ENCODE data around the gene TOMM7.
A peak's percentile ranks its signal among the peaks of the same experiment; 100 is the strongest.
"Not testable (repeated sequence)": the region's sequence is repeated elsewhere in the genome, so short reads cannot be mapped to it uniquely, and the experiment has no call there.

TOMM7 gene

GRCh38 chr7:22853138-22853537, 30.5 kb upstream of the TOMM7 start:
- DNase-seq: no peak

DNA sequence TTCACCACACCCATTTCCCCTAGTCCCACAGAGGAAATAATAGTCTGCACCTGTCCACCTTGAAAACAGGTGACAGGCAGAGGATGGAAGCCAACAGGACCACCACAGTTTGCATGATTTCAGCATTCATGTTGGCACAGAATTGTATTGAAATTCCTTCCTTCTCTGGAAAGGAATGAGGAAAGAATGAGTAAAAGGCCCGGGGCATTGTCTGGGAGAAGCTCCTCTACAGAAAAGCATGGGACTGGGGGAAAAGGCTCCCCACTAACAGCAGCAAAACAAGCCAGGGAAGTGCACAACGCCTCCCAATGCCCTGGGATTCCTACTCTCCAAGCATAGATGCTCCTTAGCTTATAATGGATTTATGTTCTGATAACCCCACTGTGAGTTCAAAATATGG, 28.5 kb upstream of the TOMM7 start:
- DNase-seq: no peak

DNA sequence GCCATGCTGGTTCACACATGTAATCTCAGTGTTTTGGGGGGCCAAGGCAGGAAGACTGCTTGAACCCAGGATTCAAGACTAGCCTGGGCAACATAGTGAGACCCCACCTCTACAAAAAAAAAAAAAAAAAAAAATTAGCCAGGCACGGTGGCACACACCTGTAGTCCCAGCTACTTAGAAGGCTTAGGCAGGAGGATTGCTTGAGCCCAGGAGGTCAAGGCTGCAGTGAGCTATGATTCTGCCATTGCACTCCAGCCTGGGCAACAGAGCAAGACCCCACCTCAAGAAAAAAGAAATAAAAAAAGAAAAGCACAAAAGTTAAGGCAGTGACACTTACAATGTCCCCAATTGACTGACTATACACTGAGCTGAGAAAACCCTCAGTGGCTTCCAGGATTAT, 27.7 kb upstream of the TOMM7 start:
- DNase-seq: not testable (repeated sequence)

- no peak for DNase-seq
Measured at GRCh38 chr7:22849662-22850061, 27.0 kb upstream of the TOMM7 start.

- peak; percentile 94 for DNase-seq
Measured at GRCh38 chr7:22849172-22849571, 26.5 kb upstream of the TOMM7 start.

GRCh38 chr7:22846961-22847360, 24.3 kb upstream of the TOMM7 start:
- no peak for DNase-seq

GRCh38 chr7:22845221-22845834, 22.7 kb upstream of the TOMM7 start:
- DNase-seq: no peak

- no peak for DNase-seq
Measured at GRCh38 chr7:22843681-22844309, 21.1 kb upstream of the TOMM7 start.

- no peak for DNase-seq
Measured at GRCh38 chr7:22842973-22843372, 20.3 kb upstream of the TOMM7 start.

DNA sequence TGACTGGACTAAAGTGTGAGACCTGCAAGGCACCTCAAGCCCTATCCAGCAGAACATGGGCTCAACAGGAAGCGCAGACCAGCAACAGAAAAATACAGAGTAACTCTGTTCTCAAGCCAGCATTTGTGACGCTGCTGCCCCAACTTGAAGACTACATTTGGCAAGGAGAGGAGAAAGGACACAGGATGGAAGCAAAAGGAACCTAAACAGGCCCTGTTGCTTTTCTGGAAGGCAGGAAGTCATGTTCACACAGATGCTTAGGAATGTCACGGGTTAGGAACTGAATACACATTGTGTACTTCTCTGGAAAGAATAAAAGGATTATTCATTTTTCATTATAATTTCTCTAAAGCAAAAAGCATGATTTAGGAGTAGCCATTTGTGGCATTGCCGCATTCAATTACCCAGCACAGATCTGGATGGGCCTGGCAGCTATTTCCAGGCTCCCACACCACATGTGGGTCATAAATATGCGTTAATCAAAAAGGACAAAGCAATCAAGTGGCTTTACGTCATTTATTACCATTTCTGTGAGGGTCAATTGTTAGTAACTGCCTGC, 19.8 kb upstream of the TOMM7 start:
- DNase-seq: no peak

- peak; percentile 15 for DNase-seq
Measured at GRCh38 chr7:22841954-22842353, 19.3 kb upstream of the TOMM7 start.

DNA sequence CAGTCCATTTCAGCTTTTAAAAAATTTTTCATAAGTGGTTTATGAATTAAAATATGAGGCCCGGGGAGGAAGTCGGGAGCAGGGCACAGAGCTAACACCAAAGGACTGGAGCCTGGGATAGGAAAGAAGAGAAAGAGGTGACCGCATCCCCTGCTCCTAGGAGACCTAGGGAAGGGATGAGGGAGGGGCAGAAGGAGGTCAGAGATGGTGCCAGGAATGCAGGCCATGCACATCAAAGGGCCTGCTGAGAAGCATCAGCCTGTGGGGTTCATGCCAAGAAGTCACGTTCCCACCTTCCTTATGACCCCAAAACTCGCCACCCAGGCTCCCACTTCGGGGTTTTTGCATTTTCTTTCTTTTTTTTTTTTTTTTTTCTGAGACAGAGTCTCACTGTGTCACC, 14.7 kb upstream of the TOMM7 start:
- DNase-seq: no peak

DNA sequence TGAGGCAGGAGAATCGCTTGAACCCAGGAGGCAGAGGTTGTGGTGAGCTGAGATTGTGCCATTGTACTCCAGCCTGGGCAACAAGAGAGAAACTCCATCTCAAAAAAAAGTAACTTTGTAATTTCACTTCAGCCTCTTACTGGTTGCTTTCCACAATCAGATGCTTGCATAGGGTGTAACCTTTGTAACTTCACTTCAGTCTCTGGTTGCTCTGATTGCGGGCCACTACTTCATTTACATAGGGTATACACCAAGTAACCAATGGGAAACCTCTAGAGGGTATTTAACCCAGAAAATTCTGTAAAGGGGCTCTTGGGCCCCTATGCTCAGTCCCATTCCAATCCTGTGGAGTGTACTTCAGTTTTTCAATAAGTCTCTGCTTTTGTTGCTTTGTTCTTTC, 13.9 kb upstream of the TOMM7 start:
- not testable (repeated sequence) for DNase-seq

GRCh38 chr7:22833957-22834356, 11.3 kb upstream of the TOMM7 start:
- no peak for DNase-seq

DNA sequence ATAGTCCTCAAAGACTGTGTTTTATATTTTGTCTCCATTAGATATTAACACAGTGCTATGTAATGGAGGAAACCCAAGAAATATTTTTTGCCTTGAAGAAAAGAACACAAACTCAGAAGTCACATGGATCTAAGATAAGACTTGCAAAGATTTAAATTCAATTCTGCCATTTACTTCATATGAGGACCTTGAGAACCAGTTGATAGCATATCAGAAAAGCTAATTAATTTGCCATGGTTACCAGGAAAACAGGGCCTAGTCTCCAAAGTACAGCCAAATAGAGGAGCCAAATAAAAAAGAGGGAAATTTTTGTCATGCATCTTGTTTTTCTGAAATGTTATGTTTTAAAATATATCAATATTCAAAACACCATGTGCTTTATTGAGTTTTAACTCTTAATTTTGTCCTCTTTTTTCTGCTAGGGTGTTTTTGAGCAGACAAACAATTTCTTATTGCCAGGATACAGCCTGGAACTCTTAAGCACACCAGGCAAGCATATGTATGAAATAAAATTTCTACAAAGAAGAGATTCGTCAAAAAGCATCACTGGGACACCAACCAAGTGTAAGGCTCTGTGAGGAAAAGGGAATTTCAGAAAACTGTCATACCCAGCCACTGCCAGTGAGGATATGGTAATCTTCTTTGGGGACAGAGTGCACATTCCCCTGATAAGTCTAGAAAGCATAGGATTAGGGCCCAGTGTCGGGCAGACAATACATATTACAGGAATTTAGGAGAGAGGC, 10.6 kb upstream of the TOMM7 start:
- no peak for DNase-seq

GRCh38 chr7:22832401-22832800, 9.8 kb upstream of the TOMM7 start:
- DNase-seq: no peak

GRCh38 chr7:22831602-22832305, 9.1 kb upstream of the TOMM7 start:
- no peak for DNase-seq

DNA sequence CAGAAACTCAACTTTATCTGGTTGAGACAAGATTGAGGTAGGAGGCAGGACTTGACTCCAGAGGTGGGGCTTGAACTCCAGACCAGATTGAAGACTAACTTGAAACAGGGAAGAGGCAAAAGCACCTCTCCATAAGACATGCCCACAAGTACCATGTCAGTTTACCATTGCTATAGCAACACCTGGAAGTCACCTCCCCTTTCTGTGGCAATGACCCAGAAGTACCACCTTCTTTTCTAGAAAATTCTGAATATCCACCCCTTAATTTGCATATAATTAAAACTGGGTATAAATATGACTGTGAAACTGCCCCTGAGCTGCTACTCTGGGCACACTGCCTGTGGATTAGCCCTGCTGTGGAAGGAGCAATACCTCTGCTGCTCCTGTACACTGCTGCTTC, 4.9 kb upstream of the TOMM7 start:
- no peak for DNase-seq

DNA sequence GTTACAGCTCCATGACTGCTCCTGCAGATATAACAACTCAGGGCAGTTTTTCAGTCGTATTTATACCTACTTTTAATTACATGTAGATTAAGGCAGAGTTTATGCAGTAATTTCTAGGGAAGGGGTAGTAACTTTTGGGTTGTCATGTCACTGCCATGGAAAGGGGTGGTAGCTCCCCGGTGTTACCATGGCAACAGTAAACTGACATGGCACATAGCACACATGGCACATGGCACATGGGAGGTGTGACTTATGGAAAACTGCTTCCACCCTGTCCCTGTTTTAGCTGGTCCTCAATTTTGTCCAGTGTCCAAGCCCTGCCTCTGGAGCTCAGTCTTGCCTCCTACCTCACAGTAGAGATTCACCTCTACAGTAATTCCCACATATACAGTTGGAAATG, 3.9 kb upstream of the TOMM7 start:
- DNase-seq: no peak

- DNase-seq: no peak
Measured at GRCh38 chr7:22824760-22825159, 2.1 kb upstream of the TOMM7 start.

GRCh38 chr7:22823142-22823497, 471 bp upstream of the TOMM7 start:
- no peak for DNase-seq

DNA sequence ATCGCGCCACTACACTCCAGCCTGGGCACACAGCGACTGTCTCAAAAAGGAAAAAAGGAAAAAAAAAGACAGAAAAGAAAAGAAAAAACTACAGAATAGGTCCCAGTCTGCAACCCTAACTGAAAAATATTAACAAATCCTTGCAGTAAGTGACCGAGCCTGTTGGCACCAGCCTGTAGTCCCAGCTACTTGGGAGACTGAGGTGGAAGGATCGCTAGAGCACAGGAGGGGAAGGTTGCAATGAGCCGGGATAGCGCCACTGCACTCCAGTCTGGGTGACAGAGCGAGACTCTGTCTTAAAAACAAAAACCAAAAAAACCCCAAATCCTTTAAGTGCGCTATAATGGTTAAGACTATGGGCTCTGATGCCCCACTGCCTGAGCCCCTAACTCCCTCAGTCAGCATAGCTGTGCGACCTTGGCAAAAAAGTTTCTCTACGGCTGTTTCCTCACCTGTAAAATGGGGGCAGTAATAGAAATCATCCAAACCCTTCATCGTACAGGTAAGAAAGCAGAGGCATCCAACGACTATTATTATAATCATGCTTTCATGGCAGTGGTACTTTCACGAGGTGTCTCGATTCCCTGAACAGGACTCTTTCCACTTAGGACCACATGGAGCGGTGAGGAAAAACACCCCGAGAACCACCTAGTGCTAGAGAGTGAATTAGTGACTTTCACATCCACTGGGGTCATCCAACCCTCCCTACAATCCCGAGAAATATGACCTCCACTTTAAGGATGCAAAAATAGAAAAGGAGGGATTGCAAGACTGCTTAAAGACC, 755 bp downstream of the TOMM7 start:
- no peak for DNase-seq

DNA sequence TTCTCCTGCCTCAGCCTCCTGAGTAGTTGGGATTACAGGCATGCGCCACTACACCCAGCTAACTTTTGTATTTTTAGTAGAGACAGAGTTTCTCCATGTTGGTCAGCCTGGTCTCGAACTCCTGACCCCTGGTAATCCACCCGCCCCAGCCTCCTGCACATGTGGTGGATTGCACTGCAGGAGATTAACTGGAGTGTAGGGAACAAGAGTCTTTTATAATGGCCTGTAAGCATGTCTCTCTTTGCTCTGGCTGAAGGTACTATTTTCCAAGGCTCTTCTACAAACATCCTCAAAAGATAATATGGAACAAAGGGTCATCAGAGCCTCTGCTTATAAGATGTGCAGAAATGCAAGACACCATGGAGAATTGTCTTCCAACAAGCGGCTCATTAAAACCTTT, 3.2 kb downstream of the TOMM7 start:
- DNase-seq: no peak
